ENCODE measurements around the gene TTC34.

TTC34 gene

GRCh38 chr1:2588661-2589430 is 212.6 kb downstream of the TTC34 start:
- DNase-seq = no peak

DNA sequence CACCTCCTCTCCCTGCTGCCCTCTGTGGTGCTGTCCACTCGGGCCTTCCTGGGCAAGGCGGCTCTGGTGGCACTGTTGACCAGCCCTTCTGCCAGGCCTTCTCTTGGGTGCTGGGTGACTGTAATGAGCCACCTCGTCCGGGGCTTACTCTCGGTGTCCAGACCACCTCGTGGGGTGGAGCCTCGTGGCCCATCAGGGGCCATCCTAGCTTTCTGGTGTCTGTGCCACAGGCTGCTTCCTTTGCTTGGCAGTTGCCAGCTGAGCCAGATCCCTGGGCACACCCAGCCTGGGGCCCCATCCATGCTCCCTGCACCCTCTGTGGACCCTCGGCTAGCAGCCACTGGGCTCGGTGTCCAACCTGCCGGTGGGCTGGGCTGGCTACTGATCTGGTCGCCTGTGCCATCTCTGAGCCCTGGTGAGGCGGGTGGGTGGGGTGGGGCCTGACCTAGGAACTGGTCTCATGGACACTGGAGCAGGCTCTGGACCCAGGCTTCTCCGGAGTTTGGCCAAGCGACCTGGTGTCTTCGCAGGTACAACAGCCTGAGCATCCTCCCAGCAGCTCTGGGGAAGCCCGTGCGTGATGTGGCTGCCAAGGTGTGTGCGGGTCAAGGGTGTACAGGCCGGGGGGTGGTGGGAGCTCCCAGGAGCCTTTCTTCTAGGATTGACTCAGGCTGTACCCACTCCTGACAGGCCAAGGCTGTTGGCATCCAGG is 213.5 kb downstream of the TTC34 start:
- no peak for DNase-seq

GRCh38 chr1:2587071-2587859 is 214.2 kb downstream of the TTC34 start:
- DNase-seq = peak; percentile 23

DNA sequence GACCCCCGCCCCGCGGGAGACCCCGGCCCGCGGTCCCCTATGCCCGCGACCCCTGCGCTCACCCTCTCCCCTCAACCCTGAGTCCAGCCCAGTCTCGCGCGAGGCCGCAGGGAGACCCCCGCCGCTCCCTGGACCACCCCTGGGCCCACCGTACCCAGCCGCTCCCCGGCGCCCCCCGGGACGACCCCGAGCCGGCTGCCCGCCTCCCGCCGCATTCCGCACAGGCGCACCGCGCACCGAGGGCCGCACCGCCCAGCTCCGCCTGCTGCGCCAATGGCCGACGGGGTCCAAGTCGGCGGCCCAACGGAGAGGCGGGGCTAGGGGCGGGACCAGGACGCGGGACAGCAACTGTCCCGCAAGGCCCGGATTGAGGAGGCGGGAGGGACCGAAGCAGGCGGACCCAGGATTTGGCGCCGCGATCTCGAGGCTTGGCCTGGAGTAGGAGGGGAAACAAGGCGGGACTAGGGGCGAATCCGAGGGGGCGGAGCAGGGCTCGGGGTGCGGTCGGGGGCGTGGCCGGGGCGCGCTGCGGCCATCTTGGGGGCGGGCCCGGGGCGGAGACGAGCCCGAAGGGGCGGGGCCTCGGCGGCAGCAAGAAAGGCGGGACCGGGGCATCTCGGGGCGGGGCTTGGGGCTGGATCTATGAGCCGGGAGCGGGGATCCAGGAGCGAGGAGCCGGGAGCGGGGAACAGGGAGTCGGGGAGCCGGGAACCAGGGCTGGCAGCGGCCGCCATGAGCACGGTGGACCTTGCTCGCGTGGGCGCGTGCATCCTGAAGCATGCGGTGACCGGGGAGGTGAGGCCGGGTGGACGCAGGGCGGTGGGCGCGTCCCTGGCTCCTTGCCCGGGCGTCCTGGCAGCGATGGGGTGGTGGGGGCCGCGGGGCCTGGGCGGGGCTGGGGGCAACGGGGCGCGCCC is 215.1 kb downstream of the TTC34 start, which contains the start of gene PRXL2B:
Gene PRXL2B (plus strand): TSS at position 624 of the 917 bp plus-strand sequence. CDS start 109 bp downstream, at position 733.
- DNase-seq = peak; percentile 99
